H1 (cell line): ENCODE measurements around the gene KRTAP5-1. TPM values are rescaled to one million over a fixed set of nuclear protein-coding genes. Genes with fewer than 3 reads are reported as not detected.
A peak's percentile ranks its signal among the peaks of the same experiment; 100 is the strongest.

ENCODE experiments used
- GABPA ChIP-seq: IDR thresholded peaks from 2 replicates; pipeline ENCODE4 v1.6.1; 2011; ENCODE audit warnings: mild to moderate bottlenecking, low read length, moderate library complexity, borderline replicate concordance; ENCODE audit not compliant: insufficient read depth
- JUN ChIP-seq: IDR thresholded peaks from 2 replicates; pipeline ENCODE4 v1.6.1; 2011; ENCODE audit warnings: low read depth, mild to moderate bottlenecking, improper control_type of control experiment, low read length
- polyA plus RNA-seq, 7 experiments: library from polyadenylated mRNA; depleted of rRNA in 3 of 7; stranded (reverse) in 5 of 7; unstranded in 2 of 7; fragments of >200 nt in 5 of 7; fragments of 200-250 nt in 2 of 7; gene quantifications; 1 replicate in 5 of 7; 2 replicates in 1 of 7; 4 replicates in 1 of 7; pipeline versions ENCODE4 v1.2.1 to v1.2.3, GENCODE V29; 2011 to 2013; ENCODE audit warnings: missing spikeins in 2 of 7, mixed read lengths in 2 of 7
- total RNA-seq: library from RNA; stranded (reverse); fragmentation: NEBNext Ultra II Directional; extraction: Animal tissue kit (Norgen Biotek cat#: 25700); gene quantifications from 2 replicates; pipeline ENCODE4 v1.2.1, GENCODE V29; 2021

The KRTAP5-1 gene
- total and polyA plus RNA-seq, 2 of the 8 experiments (the other 6 are each of a cell fraction or from before 2014, with no cell fraction given): not detected

GRCh38 chr11:1546077-1546535, 39.0 kb downstream of the KRTAP5-1 start (continued):
- TF ChIP-seq JUN (no peak), GABPA (peak; percentile 48; the same call in 1 of the 2 replicates)
- TF ChIP-seq, all 59 proteins: peak for 5
